Measurements from ENCODE around the gene L3MBTL4.

GRCh38 chr18:6096730-6097129, 318.0 kb downstream of the L3MBTL4 start:
- TF ChIP-seq, protein P1, sequence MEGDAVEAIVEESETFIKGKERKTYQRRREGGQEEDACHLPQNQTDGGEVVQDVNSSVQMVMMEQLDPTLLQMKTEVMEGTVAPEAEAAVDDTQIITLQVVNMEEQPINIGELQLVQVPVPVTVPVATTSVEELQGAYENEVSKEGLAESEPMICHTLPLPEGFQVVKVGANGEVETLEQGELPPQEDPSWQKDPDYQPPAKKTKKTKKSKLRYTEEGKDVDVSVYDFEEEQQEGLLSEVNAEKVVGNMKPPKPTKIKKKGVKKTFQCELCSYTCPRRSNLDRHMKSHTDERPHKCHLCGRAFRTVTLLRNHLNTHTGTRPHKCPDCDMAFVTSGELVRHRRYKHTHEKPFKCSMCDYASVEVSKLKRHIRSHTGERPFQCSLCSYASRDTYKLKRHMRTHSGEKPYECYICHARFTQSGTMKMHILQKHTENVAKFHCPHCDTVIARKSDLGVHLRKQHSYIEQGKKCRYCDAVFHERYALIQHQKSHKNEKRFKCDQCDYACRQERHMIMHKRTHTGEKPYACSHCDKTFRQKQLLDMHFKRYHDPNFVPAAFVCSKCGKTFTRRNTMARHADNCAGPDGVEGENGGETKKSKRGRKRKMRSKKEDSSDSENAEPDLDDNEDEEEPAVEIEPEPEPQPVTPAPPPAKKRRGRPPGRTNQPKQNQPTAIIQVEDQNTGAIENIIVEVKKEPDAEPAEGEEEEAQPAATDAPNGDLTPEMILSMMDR (IDR thresholded peaks at IDR 0.05), result no peak
- TF ChIP-seq POLR2A (IDR thresholded peaks at IDR 0.05), result no peak
